GM23338 (cell line): ENCODE results near the gene HNRNPAB. TPM values are rescaled to one million over a fixed set of nuclear protein-coding genes. Genes with fewer than 3 reads are reported as not detected.

ENCODE experiments used
- ATAC-seq: fragments of 200-7000 bp; cut with Tn5 transposase; 3 replicates; pipeline ENCODE4 v1.9.1; 2020
- DNase-seq: peaks from one replicate; pipeline ENCODE4 v3.0.0-alpha.2; 2015; ENCODE audit warnings: low spot score
- H2AFZ ChIP-seq: fragments of 200-600 bp; sonication (generic); 2 replicates; pipeline ENCODE4 v1.8.0; 2016; ENCODE audit warnings: antibody characterized with exemption, mild to moderate bottlenecking, moderate library complexity
- H3F3A ChIP-seq: fragments of 200-600 bp; sonication (generic); replicated peaks from 2 replicates; pipeline ENCODE4 v1.8.0; 2017; ENCODE audit warnings: antibody characterized with exemption, mixed run types, low read depth
- H3K27ac ChIP-seq: fragments of 200-600 bp; sonication (generic); 2 replicates; pipeline ENCODE4 v1.6.1; 2016; ENCODE audit warnings: low read depth
- H3K27me3 ChIP-seq: fragments of 200-600 bp; sonication (generic); 2 replicates; pipeline ENCODE4 v1.8.0; 2016; ENCODE audit warnings: mild to moderate bottlenecking, mixed run types, moderate library complexity; ENCODE audit not compliant: insufficient read depth
- H3K36me3 ChIP-seq: fragments of 200-600 bp; sonication (generic); 2 replicates; pipeline ENCODE4 v1.8.0; 2016; ENCODE audit warnings: mild to moderate bottlenecking; ENCODE audit not compliant: insufficient read depth
- H3K4me1 ChIP-seq: fragments of 200-600 bp; sonication (generic); 2 replicates; pipeline ENCODE4 v1.8.0; 2016; ENCODE audit warnings: mild to moderate bottlenecking, moderate library complexity; ENCODE audit not compliant: insufficient read depth
- H3K4me2 ChIP-seq: fragments of 200-600 bp; sonication (generic); 2 replicates; pipeline ENCODE4 v1.7.1; 2017; ENCODE audit warnings: mixed run types
- H3K4me3 ChIP-seq: fragments of 200-600 bp; sonication (generic); 2 replicates; pipeline ENCODE4 v1.6.1; 2016; ENCODE audit warnings: mixed run types
- H3K79me2 ChIP-seq: fragments of 200-600 bp; sonication (generic); replicated peaks from 2 replicates; pipeline ENCODE4 v1.8.0; 2017; ENCODE audit warnings: mild to moderate bottlenecking; ENCODE audit not compliant: insufficient read depth
- H3K9me2 ChIP-seq: fragments of 200-600 bp; sonication (generic); 2 replicates; pipeline ENCODE4 v1.8.0; 2017; ENCODE audit not compliant: insufficient read depth
- H4K20me1 ChIP-seq: fragments of 200-600 bp; sonication (generic); replicated peaks from 2 replicates; pipeline ENCODE4 v1.8.0; 2017; ENCODE audit warnings: mild to moderate bottlenecking; ENCODE audit not compliant: insufficient read depth
- H3K27ac Mint-ChIP-seq: 2 replicates; pipeline ENCODE4 v1.8.0; 2020; ENCODE audit warnings: inconsistent platforms, mild to moderate bottlenecking, moderate library complexity, mixed read lengths
- H3K27me3 Mint-ChIP-seq: 3 replicates; pipeline ENCODE4 v1.8.0; 2022; ENCODE audit warnings: low read depth, mild to moderate bottlenecking, moderate library complexity, mixed read lengths, inconsistent platforms; ENCODE audit not compliant: insufficient read depth, poor library complexity
- H3K36me3 Mint-ChIP-seq: 3 replicates; pipeline ENCODE4 v1.8.0; 2021; ENCODE audit warnings: low read depth, mild to moderate bottlenecking, inconsistent platforms, moderate library complexity, mixed read lengths
- H3K4me1 Mint-ChIP-seq: 3 replicates; pipeline ENCODE4 v1.8.0; 2020; ENCODE audit warnings: mild to moderate bottlenecking, inconsistent platforms, mixed read lengths
- H3K4me3 Mint-ChIP-seq: 3 replicates; pipeline ENCODE4 v1.8.0; 2021; ENCODE audit warnings: moderate library complexity, mild to moderate bottlenecking, inconsistent platforms, mixed read lengths
- H3K9me3 Mint-ChIP-seq: 3 replicates; pipeline ENCODE4 v1.8.0; 2020; ENCODE audit warnings: moderate library complexity, mild to moderate bottlenecking, inconsistent platforms, mixed read lengths
- EZH2 ChIP-seq: fragments of 200-600 bp; sonication (generic); IDR thresholded peaks from one replicate; pipeline ENCODE4 v1.8.0; 2017; ENCODE audit warnings: antibody characterized with exemption, mild to moderate bottlenecking, low read depth; ENCODE audit not compliant: unreplicated experiment
- EZH2phosphoT487 ChIP-seq: fragments of 200-600 bp; sonication (generic); IDR thresholded peaks from one replicate; pipeline ENCODE4 v1.8.1; 2018; ENCODE audit warnings: antibody characterized with exemption; ENCODE audit not compliant: unreplicated experiment
- JUNB ChIP-seq: IDR thresholded peaks from one replicate; pipeline ENCODE4 v1.6.1; 2016; ENCODE audit warnings: antibody characterized with exemption; ENCODE audit not compliant: unreplicated experiment
- NANOG ChIP-seq: IDR thresholded peaks from 2 replicates; pipeline ENCODE4 v1.6.1; 2016; ENCODE audit warnings: antibody characterized with exemption, borderline replicate concordance
- STAT1 ChIP-seq: IDR thresholded peaks from one replicate; pipeline ENCODE4 v1.6.1; 2016; ENCODE audit warnings: antibody characterized with exemption; ENCODE audit not compliant: unreplicated experiment
- ZNF114 ChIP-seq: fragments of 250-450 bp; sonication (Bioruptor Pico); IDR thresholded peaks from 2 replicates; pipeline ENCODE4 v1.5.0; 2020; ENCODE audit warnings: mild to moderate bottlenecking, moderate library complexity
- ZNF331 ChIP-seq: fragments of 250-450 bp; sonication (Bioruptor Pico); IDR thresholded peaks from 2 replicates; pipeline ENCODE4 v1.5.0; 2020; ENCODE audit warnings: low read depth, mild to moderate bottlenecking, moderate library complexity
- polyA plus RNA-seq: library from polyadenylated mRNA; unstranded; fragments of >200 nt; fragmentation: Nextera tagmentation; extraction: Ambion mirVana; gene quantifications from 2 replicates; pipeline ENCODE4 v1.2.1, GENCODE V29; 2016
- total RNA-seq: library from RNA; depleted of rRNA; stranded (reverse); fragments of >200 nt; shearing (Covaris generic); gene quantifications from 2 replicates; pipeline ENCODE4 v1.2.3, GENCODE V29; 2014
- TF ChIP-seq, protein P1 (sequence below), 2 experiments: fragments of 200-600 bp in 1 of 2; sonication (generic) in 1 of 2; conservative IDR thresholded peaks; 2 replicates each; pipeline versions ENCODE4 v1.5.1 to v1.6.1; 2016 to 2017; ENCODE audit warnings: antibody characterized with exemption in 2 of 2, low read depth in 2 of 2, mild to moderate bottlenecking in 2 of 2, moderate library complexity in 1 of 2
- TF ChIP-seq, protein P2 (sequence below): IDR thresholded peaks from 2 replicates; pipeline ENCODE4 v1.6.1; 2016; ENCODE audit warnings: antibody characterized with exemption
- TF ChIP-seq, protein P3 (sequence below): fragments of 250-450 bp; sonication (Bioruptor Pico); IDR thresholded peaks from 2 replicates; pipeline ENCODE4 v1.5.0; 2020; ENCODE audit warnings: mild to moderate bottlenecking, moderate library complexity

HNRNPAB gene
- total and polyA plus RNA-seq, 2 experiments from 2014 or later = 304 to 579 TPM

DNA sequence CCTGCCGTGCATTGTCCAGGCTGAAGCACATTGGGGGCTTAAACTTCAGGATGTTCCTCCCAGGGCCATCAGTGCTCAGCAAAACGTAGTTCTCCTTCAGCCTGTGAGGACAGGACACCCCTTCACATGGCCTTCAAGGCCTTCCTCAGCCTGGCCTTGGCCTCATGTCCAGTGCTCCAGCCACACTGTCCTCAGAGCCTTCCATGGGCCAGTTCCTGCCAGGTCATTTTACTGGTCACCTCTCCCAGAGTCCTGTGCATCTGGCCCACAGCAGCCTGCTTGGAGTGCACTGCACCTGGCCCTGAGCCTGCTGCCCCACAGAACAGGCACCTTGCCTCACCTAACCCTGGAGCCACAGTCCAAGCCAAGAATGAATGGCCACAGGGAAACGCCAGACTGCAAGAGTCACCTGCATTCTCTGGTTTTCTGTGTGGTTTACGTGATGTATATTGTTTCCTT is 8.7 kb downstream of the HNRNPAB start:
- Histone ChIP-seq H3K9me2 (no peaks in the 10 kb centered on the region), H3K79me2 (peaks cover 12% of the 10 kb centered on the region), H3K27ac (0 out of 2 replicates have a peak overlapping the region, but pooled peaks have one; percentile 50), H4K20me1 (peaks cover 44% of the 10 kb centered on the region), H3K4me3 (no peak overlapping the region), H2AFZ (no peak overlapping the region), H3K4me2 (no peak overlapping the region), H3F3A (peaks cover 75% of the 10 kb centered on the region), H3K27me3 (no peaks in the 10 kb centered on the region), H3K36me3 (peaks cover 51% of the 10 kb centered on the region), H3K4me1 (peaks cover 7% of the 10 kb centered on the region; the same call in 1 of the 2 replicates)
- H3K4me1 Mint-ChIP-seq = peaks cover 34% of the 10 kb centered on the region
- no peak overlapping the region for H3K4me3 Mint-ChIP-seq
- no peak for DNase-seq
- no peak for TF ChIP-seq ZNF114 (CRISPR knock-in tag)
- peaks cover 94% of the 10 kb centered on the region for H3K36me3 Mint-ChIP-seq
- ATAC-seq = peak; percentile 4; the same call in 2 of the 3 replicates
- H3K9me3 Mint-ChIP-seq = no peaks in the 10 kb centered on the region
- peak overlapping the region; percentile 44; the same call in 1 of the 2 replicates for H3K27ac Mint-ChIP-seq
- H3K27me3 Mint-ChIP-seq = peaks cover 37% of the 10 kb centered on the region

DNA sequence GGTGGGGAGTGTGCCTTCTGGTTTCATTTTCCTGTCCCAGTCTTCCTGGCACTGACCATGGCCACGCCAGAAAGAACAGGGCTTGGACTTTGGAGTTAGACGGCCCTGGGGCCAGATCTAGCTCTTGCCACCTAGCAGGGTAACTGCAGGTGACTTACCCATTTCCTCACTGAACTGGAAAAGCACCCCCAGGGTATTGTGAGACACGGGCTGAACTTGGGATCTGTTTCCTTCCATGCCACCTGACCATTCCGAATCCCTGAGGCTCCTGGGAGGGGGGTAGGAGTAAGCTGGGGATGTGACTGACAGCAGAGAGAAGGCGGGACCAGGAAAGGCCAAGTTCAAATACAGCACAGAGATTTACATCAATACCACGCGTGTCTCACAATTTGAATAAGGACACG is 9.4 kb downstream of the HNRNPAB start:
- DNase-seq (no peak), ATAC-seq (peak; percentile 2)
- Histone ChIP-seq H3K79me2 (peaks cover 5% of the 10 kb centered on the region), H3K36me3 (peaks cover 44% of the 10 kb centered on the region), H3K4me2 (no peak overlapping the region), H3F3A (peaks cover 68% of the 10 kb centered on the region), H4K20me1 (peaks cover 37% of the 10 kb centered on the region), H3K4me3 (no peak overlapping the region), H3K27ac (no peak overlapping the region; the same call in 1 of the 2 replicates), H3K4me1 (peaks cover 7% of the 10 kb centered on the region; the same call in 1 of the 2 replicates), H2AFZ (no peak overlapping the region), H3K9me2 (no peaks in the 10 kb centered on the region), H3K27me3 (no peaks in the 10 kb centered on the region)
- peaks cover 32% of the 10 kb centered on the region for H3K4me1 Mint-ChIP-seq
- H3K27me3 Mint-ChIP-seq = peaks cover 35% of the 10 kb centered on the region
- H3K36me3 Mint-ChIP-seq = peaks cover 93% of the 10 kb centered on the region
- no peaks in the 10 kb centered on the region for H3K9me3 Mint-ChIP-seq
- H3K4me3 Mint-ChIP-seq = no peak overlapping the region; the same call in 2 of the 3 replicates
- no peak overlapping the region for H3K27ac Mint-ChIP-seq
- no peak for TF ChIP-seq NANOG
- TF ChIP-seq EZH2phosphoT487 = no peak
- TF ChIP-seq, protein P1, sequence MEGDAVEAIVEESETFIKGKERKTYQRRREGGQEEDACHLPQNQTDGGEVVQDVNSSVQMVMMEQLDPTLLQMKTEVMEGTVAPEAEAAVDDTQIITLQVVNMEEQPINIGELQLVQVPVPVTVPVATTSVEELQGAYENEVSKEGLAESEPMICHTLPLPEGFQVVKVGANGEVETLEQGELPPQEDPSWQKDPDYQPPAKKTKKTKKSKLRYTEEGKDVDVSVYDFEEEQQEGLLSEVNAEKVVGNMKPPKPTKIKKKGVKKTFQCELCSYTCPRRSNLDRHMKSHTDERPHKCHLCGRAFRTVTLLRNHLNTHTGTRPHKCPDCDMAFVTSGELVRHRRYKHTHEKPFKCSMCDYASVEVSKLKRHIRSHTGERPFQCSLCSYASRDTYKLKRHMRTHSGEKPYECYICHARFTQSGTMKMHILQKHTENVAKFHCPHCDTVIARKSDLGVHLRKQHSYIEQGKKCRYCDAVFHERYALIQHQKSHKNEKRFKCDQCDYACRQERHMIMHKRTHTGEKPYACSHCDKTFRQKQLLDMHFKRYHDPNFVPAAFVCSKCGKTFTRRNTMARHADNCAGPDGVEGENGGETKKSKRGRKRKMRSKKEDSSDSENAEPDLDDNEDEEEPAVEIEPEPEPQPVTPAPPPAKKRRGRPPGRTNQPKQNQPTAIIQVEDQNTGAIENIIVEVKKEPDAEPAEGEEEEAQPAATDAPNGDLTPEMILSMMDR (conservative IDR thresholded peaks at IDR 0.05; ENCODE audit: low read depth in 2 of 2) = no peak
- TF ChIP-seq, protein P2, sequence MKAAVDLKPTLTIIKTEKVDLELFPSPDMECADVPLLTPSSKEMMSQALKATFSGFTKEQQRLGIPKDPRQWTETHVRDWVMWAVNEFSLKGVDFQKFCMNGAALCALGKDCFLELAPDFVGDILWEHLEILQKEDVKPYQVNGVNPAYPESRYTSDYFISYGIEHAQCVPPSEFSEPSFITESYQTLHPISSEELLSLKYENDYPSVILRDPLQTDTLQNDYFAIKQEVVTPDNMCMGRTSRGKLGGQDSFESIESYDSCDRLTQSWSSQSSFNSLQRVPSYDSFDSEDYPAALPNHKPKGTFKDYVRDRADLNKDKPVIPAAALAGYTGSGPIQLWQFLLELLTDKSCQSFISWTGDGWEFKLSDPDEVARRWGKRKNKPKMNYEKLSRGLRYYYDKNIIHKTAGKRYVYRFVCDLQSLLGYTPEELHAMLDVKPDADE = no peak
- TF ChIP-seq ZNF114 (CRISPR knock-in tag) = no peak
- no peak for TF ChIP-seq JUNB
- TF ChIP-seq ZNF331 (CRISPR knock-in tag) = no peak
- TF ChIP-seq, protein P3, sequence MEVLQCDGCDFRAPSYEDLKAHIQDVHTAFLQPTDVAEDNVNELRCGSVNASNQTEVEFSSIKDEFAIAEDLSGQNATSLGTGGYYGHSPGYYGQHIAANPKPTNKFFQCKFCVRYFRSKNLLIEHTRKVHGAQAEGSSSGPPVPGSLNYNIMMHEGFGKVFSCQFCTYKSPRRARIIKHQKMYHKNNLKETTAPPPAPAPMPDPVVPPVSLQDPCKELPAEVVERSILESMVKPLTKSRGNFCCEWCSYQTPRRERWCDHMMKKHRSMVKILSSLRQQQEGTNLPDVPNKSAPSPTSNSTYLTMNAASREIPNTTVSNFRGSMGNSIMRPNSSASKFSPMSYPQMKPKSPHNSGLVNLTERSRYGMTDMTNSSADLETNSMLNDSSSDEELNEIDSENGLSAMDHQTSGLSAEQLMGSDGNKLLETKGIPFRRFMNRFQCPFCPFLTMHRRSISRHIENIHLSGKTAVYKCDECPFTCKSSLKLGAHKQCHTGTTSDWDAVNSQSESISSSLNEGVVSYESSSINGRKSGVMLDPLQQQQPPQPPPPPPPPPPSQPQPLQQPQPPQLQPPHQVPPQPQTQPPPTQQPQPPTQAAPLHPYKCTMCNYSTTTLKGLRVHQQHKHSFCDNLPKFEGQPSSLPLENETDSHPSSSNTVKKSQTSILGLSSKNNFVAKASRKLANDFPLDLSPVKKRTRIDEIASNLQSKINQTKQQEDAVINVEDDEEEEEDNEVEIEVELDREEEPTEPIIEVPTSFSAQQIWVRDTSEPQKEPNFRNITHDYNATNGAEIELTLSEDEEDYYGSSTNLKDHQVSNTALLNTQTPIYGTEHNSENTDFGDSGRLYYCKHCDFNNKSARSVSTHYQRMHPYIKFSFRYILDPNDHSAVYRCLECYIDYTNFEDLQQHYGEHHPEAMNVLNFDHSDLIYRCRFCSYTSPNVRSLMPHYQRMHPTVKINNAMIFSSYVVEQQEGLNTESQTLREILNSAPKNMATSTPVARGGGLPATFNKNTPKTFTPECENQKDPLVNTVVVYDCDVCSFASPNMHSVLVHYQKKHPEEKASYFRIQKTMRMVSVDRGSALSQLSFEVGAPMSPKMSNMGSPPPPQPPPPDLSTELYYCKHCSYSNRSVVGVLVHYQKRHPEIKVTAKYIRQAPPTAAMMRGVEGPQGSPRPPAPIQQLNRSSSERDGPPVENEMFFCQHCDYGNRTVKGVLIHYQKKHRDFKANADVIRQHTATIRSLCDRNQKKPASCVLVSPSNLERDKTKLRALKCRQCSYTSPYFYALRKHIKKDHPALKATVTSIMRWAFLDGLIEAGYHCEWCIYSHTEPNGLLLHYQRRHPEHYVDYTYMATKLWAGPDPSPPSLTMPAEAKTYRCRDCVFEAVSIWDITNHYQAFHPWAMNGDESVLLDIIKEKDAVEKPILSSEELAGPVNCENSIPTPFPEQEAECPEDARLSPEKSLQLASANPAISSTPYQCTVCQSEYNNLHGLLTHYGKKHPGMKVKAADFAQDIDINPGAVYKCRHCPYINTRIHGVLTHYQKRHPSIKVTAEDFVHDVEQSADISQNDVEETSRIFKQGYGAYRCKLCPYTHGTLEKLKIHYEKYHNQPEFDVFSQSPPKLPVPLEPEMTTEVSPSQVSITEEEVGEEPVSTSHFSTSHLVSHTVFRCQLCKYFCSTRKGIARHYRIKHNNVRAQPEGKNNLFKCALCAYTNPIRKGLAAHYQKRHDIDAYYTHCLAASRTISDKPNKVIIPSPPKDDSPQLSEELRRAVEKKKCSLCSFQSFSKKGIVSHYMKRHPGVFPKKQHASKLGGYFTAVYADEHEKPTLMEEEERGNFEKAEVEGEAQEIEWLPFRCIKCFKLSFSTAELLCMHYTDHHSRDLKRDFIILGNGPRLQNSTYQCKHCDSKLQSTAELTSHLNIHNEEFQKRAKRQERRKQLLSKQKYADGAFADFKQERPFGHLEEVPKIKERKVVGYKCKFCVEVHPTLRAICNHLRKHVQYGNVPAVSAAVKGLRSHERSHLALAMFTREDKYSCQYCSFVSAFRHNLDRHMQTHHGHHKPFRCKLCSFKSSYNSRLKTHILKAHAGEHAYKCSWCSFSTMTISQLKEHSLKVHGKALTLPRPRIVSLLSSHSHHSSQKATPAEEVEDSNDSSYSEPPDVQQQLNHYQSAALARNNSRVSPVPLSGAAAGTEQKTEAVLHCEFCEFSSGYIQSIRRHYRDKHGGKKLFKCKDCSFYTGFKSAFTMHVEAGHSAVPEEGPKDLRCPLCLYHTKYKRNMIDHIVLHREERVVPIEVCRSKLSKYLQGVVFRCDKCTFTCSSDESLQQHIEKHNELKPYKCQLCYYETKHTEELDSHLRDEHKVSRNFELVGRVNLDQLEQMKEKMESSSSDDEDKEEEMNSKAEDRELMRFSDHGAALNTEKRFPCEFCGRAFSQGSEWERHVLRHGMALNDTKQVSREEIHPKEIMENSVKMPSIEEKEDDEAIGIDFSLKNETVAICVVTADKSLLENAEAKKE (CRISPR knock-in tag) = no peak
- TF ChIP-seq STAT1 = no peak
- no peak for TF ChIP-seq EZH2
